GM21723 (cell line): ENCODE measurements around the gene SLC25A25.
A peak's percentile ranks its signal among the peaks of the same experiment; 100 is the strongest.

ENCODE experiments used
- ATAC-seq: cut with Tn5 transposase; IDR thresholded peaks from one replicate; pipeline ENCODE4 v1.9.1; 2021; ENCODE audit warnings: mild to moderate bottlenecking, moderate library complexity; ENCODE audit not compliant: unreplicated experiment

SLC25A25 gene

DNA sequence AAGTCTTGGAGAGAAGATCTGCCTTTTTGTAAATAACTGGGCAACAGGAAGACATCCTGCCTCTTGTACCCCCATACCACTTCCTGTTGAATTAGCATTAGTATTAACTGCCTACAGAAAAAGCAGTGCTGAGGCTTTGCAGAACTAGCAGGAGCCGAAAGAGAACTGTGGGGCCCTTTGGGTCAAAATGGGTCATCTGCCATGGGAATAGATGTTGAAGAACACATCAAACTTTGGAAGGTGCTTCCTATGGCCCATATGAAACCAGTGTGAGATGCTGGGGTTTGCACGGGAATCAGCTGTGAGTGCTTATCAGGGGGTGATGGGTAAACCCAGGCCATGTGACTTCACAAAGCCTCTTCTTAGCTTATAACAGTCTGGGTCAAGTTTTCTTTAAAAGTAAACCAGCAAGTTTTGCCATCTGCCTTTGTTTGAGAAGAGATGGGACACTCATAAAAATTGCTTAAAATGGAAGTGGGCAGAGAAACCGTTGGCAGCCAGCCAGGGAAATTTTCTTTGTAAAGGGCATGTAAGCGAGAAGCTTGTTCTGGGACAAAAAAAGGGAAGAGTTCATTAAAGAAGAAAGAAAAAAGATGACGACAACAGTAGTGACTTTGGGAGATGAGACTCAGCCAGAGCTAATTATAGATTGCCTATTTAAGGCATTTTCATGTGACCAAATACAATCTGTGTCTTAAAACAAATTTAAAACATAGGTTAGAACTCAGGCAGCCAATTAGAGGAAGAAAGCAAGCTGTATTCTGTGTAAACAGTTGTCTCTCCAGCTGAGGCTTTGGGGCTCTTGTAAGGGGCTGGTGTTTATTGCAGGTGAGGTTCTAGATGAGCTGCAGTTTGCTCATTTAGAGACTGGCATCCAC lies 4.4 kb downstream of the SLC25A25 start:
- no peak for ATAC-seq

DNA sequence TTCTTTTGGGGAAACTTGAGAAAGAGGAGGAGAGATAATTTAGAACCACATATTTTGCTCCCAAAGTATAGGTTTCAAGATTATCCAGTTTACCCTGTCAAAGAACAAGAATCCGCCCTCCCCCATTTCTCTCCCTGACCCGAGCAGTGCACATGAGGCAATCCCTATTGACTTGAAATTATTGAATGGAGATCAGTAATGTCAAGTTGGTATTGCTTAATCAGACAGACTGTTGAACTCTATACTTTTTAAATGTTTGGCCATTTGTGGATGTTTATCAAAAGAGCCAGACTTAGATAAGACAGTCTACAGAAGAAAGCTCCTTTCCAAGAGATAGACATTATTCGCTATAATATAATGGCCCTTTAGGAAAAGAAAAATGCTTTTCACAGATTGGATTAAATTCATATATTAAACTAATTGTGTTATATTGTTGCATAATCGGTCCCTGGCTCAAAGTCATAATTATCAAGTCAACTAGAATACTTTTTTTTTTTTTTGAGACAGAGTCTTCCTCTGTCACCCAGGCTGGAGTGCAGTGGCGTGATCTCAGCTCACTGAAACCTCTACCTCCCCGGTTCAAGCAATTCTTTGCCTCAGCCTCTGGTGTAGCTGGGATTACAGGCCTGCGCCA lies 5.3 kb downstream of the SLC25A25 start:
- no peak for ATAC-seq

DNA sequence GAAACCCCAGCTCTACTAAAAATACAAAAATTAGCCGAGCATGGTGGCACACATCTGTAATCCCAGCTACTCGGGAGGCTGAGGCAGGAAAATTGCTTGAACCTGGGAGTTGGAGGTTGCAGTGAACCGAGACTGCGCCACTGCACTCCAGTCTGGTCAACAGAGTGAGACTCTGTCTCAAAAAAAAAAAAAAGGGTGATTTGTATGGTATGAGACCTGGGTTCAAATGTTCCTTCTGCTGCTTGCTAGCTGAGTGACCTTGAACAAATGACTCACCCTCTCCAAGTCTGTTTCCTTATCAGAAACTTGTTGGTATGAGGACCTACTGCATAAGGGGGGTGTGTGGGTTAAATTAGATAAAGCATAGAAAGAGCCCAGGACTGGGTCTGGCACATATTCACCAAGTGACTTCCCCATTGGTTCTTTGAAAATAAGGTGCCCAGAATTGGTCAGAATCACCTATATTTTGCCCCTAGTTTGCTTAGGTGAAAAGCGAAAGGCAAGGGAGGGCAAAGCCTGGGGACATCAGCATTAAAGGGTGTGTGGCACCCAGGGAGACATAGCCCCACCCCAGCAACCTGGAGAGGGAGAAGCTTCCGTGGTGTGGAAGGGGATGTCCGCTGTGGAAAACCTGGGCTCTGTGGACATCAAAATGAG lies 9.9 kb downstream of the SLC25A25 start:
- ATAC-seq = no peak

DNA sequence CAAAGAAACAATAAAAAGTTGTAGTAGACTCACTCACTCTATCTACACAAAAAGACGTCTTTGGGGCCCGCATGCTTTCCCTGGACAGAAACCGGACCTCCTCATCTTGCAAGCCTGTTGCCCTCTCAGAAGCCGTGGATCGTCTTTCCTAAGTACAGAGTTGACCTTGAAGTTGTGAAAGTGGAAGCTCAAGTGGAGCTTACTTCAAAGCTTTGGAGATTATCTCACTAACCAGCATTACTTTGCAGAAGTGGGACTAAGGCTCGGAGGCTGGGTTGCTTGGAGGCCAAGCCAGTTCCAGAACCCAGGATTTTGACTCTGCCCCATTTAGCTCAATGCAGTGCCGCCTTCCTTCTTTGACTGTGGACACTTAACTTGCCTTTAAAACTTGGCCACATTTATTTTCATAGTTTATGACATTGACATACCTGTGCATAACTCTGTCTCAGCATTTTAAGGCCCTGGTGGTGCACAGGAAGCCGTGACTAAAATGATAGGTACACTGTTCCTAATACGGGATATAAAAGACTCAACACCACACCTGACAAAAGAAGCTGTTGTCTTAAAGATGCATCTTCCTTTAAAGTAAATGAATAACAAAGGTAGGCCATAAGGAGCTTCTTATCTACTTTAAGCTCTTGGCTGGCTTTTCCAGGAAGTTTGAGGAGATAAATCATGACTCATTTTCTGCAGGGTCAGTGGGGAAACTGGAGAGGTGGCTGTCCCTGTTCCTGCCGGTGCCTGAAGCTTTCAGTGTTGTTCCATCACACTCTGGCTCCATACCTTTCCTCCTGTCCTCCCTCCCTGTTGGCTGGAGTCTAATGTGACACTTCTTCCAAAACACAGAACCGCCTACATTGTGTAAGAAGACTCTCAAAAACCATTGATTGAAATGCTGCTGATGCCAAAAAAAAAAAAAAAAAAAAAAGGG lies 10.7 kb downstream of the SLC25A25 start:
- no peak for ATAC-seq

DNA sequence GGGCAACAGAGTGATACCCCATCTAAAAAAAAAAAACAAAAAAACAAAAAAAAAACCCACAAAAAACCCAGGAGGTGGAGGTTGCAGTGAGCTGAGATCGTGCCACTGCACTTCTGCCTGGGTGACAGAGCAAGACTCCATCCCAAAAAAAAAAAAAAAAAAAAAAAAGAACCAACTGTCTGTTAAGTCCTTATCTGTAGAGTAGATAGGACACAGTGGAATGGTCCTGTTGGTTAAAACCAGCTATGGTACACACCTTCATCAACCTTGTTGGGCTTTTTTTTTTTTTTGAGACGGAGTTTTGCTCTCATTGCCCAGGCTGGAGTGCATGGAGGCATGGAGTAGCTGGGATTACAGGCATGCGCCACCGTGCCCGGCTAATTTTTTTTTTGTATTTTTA lies 12.2 kb downstream of the SLC25A25 start:
- no peak for ATAC-seq

DNA sequence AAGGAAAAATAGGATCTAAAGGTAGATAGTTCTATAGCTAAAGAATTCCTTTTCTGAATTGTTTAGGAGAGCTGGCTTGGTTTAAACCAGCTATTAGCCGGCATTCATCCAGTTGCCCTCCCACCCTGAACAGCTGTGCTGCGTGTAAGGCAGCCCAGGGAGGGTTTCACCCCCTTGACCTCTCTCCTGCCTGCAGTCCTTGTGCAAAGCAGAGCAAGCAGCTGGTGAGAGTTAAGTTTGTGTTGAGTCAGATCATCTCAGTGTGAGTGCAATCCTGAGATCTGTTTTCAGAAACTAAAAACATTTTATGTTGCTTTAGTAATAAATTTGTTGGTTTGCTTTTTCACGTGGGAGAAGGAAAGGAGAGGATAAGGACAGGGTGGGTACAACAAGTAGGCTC lies 13.0 kb downstream of the SLC25A25 start:
- ATAC-seq = no peak

DNA sequence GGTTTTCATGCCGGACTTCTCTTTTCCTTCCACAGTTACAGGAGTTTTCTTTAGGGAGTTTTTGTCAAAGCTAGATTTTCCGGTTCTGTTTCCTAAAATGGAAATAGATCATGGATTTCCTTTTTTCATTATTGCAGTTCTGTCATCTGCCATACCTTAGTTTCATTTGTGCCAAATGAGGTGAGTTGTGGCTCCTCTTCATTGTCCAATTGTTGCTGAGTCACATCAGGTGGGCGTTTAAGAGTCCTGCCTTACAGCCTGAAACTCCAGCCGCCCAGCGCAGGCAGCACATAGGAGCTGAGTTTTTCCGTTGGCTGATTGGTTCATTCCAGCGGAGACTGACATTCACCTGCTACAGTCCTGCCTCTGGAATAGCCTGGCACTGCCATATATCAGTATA lies 14.1 kb downstream of the SLC25A25 start:
- ATAC-seq = no peak

DNA sequence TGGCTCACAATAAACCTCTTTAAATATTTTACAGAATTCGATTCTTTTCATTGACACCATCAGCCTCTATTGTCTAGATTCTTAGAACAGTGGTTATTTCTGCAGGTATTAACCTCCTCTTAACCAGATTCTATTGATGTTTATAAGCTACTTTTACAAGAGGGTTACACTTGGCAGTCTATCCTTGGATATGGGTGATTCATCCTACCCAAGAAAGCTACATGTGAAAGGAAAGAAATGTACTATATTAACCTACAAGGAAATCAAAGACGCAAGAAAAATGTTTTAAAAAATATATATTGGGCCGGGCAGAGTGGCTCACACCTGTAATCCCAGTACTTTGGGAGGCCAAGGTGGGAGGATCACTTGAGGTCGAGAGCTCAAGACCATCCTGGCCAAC lies 16.7 kb downstream of the SLC25A25 start:
- no peak for ATAC-seq

DNA sequence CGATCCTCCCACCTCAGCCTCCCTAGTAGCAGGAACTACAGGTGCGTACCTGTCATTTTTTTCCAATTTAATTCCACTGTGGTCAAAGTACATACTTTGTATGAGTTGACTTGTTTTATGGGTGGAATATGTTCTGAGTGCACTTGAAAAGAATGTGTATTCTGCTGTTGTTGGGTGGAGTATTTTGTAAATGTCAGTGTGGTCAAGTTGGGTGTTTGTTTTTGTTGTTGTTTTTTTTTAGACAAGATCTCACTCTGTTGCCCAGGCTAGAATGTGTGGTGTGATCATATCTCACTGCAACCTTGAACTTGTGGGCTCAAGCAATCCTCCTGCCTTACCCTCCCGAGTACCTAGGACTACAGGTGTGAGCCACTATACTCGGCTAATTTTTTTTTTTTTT lies 17.9 kb downstream of the SLC25A25 start:
- no peak for ATAC-seq

DNA sequence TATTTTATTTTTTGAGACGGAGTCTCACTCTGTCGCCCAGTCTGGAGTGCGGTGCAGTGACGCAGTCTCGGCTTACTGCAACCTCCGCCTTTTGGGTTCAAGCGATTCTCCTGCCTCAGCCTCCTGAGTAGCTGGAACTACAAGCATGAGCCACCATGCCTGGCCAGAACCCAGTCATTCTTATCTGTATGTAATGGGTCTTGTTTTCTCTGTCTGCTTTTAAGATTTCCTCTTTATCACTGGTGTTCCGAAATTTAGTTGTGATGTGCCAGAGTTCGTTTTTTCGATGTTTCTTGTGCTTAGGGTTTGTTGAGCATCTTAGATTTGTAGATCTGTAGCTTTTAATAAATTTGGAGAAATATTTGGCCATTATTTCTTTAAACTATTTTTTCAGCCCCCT lies 19.2 kb downstream of the SLC25A25 start:
- ATAC-seq = no peak

DNA sequence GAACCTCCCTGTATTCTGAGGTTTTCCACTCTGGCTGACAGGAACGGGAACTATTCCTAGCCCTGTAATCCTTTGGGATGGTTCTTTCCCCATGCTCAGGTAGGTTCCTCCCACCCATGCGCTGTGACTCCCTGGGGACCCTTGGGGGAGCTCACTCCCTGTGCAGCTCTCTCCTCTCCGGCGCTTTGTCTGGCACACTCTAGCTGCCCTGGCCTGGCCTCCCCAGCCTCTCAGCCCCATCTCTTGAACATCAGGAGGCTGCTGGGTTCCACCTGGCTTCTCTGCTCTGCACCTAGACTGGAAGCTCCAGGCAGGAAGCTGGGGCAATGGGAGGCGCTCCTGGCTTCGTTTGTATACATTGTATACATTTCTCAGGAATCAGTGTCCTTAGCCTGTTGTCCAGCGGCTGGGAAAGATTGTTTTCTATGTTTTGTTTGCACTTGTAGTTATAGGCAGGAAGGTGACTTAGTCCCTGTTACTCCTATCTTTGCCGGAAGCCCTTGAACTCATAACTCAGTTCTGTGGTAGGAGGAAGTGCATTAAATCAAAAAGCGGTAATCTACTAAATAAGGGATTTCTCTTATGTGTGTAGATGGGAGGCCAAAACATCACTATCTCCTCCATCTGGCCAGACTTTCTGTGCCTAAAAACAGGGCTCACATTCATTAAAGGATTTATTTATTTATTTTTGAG lies 20.4 kb downstream of the SLC25A25 start:
- ATAC-seq = no peak

DNA sequence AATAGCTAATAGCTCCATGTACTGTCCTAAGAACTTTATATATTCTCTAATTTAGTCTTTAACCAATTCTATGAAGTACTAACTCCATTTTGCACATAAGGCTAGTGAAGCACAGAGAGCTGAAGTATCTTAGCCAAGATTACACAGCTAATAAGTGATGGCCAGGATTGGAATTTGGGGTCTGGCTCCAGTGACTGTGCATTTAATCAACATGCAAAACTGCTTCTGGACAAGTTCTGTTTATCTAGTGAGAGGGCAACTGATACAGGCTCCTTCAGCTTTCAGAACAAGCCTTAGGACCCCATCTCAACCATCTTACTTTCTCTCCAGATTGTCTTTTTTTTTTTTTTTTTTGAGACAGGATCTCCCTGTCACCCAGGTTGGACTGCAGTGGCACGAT lies 21.3 kb downstream of the SLC25A25 start:
- no peak for ATAC-seq

DNA sequence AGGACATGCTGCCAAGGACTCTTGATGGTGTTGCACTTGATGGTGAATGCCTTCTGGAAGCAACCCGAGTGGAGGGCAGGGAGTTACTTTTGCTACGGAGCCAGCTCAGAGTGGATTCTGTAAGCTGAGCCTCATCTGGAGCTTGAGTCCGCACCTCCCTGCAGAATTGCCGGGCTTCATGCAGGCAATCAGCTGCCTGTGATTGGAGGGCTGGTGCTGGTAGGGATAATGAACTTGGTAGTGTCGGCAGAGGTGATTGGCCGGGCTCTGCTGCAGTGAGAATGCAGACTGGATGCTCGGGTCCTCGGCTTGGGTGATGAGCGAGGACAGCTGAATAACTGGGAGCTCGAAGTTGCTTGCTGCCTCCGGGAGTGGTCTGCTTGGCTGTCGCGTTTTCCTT lies 23.1 kb downstream of the SLC25A25 start:
- no peak for ATAC-seq

DNA sequence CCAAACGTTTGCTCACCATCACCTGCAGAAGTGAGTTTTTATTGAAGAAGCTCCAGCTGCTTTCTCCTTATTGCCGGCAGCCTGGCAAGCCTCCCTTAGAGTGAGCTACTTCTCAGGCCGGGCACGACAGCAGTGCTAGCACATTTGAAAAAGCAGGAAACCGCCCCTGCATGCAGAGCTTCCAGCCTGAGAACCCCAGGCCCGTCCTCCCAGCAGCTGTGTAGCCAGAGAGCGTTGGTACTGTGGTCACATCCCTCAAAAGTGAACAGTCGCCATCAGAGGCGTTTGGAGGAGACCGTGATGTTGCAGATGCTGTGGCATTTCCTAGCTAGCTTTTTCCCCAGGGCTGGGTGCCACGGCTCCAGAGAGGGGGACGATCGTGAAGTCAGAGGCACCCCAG lies 23.5 kb downstream of the SLC25A25 start:
- ATAC-seq = no peak

DNA sequence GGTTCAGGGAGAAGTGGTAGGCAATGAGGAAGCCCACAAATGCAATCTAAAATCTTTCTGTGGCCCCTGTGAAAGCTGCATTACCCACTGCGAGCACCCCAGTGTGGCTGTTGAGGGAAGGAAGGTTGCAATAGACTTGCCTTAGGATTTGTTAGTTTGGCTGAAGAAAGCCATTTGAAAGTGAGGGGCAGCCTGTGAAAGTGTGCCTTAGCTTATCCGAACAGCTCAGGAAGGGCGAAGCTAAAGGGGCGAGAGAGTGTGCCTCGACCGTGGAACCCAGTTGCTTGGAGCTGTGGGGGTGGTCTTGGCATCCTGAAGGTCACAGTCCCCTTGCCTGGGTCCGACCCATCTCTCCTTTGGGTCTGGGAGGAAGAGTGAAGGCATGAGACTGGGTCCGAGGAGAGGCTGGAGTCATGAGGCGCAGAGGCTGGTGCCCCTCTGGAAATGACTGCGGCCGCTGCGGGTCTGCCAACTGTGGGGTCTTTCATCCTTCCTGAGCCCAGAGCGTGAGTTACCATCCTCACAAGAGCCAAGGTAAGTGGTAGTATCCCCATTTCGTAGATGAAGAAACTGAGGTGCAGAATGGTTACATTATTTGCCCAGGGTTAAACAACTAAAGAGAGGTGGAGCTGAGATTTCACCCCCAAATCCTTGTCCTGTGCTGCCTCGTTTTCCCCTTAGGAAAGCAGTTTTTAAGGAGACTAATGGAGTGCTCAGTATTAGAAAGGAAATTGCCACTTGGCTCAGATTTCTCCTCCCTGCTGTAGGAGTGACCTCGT lies 24.4 kb downstream of the SLC25A25 start:
- no peak for ATAC-seq

DNA sequence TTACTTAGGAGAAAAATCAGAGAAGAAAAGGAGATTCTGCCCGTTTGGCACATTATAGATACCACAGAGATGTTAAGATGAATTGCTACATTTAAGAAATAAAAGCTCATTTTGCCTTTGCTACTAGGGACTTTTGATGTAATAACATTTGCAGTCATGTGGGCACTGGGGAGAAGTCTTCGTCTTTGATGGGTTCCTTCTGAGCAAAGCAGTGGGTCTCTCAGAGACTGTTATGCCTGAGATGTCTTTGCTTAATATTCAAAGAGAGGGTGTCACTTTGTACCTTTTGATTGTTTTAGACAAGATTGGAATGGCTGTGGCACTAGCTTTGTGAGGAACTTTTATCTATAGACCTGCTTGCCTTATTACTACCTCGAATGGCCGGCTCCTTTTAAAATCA lies 25.0 kb downstream of the SLC25A25 start:
- ATAC-seq = no peak

DNA sequence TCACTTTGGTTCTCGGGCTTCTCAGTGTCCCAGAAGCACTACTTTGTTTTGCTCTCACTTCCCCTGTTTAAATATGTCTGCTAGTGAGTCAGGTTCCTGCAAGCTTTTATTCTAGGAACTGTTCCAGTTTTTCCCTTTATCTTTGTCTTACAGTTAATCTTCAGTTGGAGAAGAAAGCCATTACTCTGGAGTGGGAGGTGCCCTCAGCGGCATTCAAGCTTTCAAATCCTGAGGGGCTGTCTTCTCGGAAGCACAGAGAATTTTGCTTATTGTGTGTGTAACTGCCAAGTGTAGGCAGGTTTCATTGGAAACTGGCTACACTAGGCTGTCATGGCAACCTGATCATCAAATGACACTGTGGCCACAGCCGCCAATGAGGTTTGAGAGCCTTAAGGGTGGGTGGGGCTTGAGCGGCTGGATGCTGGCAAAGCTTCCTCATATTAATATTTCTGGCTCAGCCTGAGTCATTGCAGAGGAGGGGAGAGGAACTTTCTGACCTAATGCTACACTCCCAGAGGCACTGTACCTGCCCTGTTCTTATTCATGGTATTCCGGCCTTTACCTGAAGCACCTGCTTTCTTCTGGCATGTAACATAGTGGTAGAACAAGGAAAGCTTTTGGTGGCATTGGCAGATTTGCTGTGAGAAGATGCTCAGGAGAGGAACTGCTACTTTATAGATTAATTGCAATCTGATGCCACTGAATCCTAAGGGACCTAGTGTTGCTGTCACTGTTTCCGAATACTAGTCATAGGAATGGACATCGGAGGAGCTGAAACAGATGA lies 26.3 kb downstream of the SLC25A25 start:
- ATAC-seq = peak; percentile 88

DNA sequence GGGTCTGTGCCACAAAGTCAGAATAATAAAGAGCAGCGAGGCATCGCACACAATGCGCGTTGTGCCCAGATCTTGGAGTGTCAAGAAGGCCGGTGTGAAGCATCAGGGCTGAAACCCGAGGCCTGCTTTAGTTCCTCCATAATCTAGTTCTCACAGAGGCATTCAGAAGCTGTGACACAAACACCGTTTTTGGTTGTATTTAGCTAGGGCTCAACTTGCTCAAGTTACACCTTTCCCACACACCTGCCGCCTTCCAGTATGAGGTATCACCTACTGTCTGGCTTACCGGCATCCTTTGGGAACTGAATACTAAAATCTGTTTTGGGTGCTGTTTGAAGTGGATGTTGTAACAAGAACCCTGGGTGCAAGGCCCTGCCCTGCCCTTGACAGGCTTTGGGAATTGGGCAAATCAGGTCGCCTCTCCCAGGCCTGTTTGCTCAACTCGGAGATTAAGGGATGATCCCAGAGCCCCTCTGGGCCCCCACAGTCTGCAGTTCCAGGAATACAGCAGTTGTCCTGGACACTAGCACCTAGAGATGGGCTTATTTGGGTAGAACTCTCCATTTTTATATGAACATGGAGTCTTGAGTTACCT lies 27.0 kb downstream of the SLC25A25 start:
- ATAC-seq = no peak
